ENCODE results near the gene SERTAD2.

The SERTAD2 gene

GRCh38 chr2:64653109-64654062, at the start of gene SERTAD2:
SERTAD2 (minus strand) TSS chr2:64653913; CDS start chr2:64636871, 17,042 bp downstream.
- peak; percentile 38 to 71 (median 59) for DNase-seq (ENCODE audit: low read depth in 2 of 3, low spot score in 2 of 3)

GRCh38 chr2:64700133-64700809, 46.6 kb upstream of the SERTAD2 start:
- no peak for DNase-seq (ENCODE audit: low read depth in 2 of 3, low spot score in 2 of 3)

GRCh38 chr2:64699712-64700111, 46.0 kb upstream of the SERTAD2 start:
- DNase-seq (ENCODE audit: low read depth in 2 of 3, low spot score in 2 of 3), result no peak

- no peak for DNase-seq (ENCODE audit: low read depth in 2 of 3, low spot score in 2 of 3)
These were observed 45.1 kb upstream of the SERTAD2 start for GRCh38 chr2:64698668-64699444.

GRCh38 chr2:64698177-64698643, 44.5 kb upstream of the SERTAD2 start:
- no peak for DNase-seq (ENCODE audit: low read depth in 2 of 3, low spot score in 2 of 3)

- no peak for DNase-seq (ENCODE audit: low read depth in 2 of 3, low spot score in 2 of 3)
These were observed 43.8 kb upstream of the SERTAD2 start for GRCh38 chr2:64697297-64698176.

- DNase-seq (ENCODE audit: low read depth in 2 of 3, low spot score in 2 of 3), result no peak
These were observed 42.9 kb upstream of the SERTAD2 start for GRCh38 chr2:64696636-64697035.

- no peak for DNase-seq (ENCODE audit: low read depth in 2 of 3, low spot score in 2 of 3)
These were observed 42.1 kb upstream of the SERTAD2 start for GRCh38 chr2:64695721-64696261.

GRCh38 chr2:64692401-64692800, 38.7 kb upstream of the SERTAD2 start:
- no peak for DNase-seq (ENCODE audit: low read depth in 2 of 3, low spot score in 2 of 3)

GRCh38 chr2:64688909-64689308, 35.2 kb upstream of the SERTAD2 start:
- DNase-seq (ENCODE audit: low read depth in 2 of 3, low spot score in 2 of 3), result no peak

- no peak for DNase-seq (ENCODE audit: low read depth in 2 of 3, low spot score in 2 of 3)
These were observed 32.7 kb upstream of the SERTAD2 start for GRCh38 chr2:64686283-64686956.

GRCh38 chr2:64685430-64685829, 31.7 kb upstream of the SERTAD2 start:
- no peak for DNase-seq (ENCODE audit: low read depth in 2 of 3, low spot score in 2 of 3)

- no peak for DNase-seq (ENCODE audit: low read depth in 2 of 3, low spot score in 2 of 3)
These were observed 30.2 kb upstream of the SERTAD2 start for GRCh38 chr2:64683771-64684510.

GRCh38 chr2:64681479-64681967, 27.8 kb upstream of the SERTAD2 start:
- DNase-seq (ENCODE audit: low read depth in 2 of 3, low spot score in 2 of 3), result no peak

- DNase-seq (ENCODE audit: low read depth in 2 of 3, low spot score in 2 of 3), result no peak
These were observed 26.1 kb upstream of the SERTAD2 start for GRCh38 chr2:64679673-64680425.

- DNase-seq (ENCODE audit: low read depth in 2 of 3, low spot score in 2 of 3), result no peak
These were observed 25.3 kb upstream of the SERTAD2 start for GRCh38 chr2:64678771-64679590.

GRCh38 chr2:64677530-64677929, 23.8 kb upstream of the SERTAD2 start:
- DNase-seq (ENCODE audit: low read depth in 2 of 3, low spot score in 2 of 3), result no peak
